GM03348 (cell line): Measurements from ENCODE around the gene INSL3.
"Not testable (repeated sequence)": the region's sequence is repeated elsewhere in the genome, so short reads cannot be mapped to it uniquely, and the experiment has no call there.

Experiments
- DNase-seq: peaks from one replicate; pipeline ENCODE4 v3.0.0; 2012; ENCODE audit warnings: low spot score

INSL3 gene

DNA sequence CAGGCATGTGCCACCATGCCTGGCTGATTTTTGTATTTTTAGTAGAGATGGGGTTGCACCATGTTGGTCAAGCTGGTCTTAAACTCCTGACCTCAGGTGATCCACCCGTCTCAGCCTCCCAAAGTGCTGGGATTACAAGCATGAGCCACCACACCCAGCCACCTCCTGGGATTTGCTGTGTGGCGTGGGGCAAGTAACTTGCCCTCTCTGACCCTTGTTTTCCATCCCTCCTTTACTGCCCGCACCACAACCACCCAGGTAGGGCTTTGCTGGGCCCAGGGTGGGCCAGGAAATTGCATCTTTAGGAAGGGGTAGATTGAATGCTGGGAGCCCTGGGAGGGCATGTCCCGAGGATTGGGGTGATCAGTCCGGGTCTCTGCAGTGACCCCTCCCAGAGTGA, 37.6 kb downstream of the INSL3 start:
- DNase-seq: not testable (repeated sequence)

DNA sequence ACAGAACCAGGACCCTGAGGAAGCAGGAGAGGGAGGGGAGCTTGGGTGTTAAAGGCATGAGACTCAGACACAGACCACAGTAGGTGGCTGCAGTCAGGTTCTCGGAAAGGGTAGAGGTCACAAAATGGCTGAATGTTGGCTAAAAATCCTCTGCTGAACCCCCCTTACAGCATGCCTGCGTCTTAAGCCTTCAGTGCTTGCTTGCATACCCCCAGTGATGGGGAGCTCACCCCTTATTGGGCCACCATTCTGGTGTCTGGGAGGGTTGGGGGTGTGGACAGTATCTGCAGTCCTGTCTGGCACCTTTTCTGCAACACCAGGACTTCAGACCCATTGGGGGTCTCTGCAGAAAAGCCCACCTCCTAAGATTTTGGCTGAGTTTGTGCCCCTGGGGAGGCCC, 40.5 kb downstream of the INSL3 start:
- DNase-seq: no peak

DNA sequence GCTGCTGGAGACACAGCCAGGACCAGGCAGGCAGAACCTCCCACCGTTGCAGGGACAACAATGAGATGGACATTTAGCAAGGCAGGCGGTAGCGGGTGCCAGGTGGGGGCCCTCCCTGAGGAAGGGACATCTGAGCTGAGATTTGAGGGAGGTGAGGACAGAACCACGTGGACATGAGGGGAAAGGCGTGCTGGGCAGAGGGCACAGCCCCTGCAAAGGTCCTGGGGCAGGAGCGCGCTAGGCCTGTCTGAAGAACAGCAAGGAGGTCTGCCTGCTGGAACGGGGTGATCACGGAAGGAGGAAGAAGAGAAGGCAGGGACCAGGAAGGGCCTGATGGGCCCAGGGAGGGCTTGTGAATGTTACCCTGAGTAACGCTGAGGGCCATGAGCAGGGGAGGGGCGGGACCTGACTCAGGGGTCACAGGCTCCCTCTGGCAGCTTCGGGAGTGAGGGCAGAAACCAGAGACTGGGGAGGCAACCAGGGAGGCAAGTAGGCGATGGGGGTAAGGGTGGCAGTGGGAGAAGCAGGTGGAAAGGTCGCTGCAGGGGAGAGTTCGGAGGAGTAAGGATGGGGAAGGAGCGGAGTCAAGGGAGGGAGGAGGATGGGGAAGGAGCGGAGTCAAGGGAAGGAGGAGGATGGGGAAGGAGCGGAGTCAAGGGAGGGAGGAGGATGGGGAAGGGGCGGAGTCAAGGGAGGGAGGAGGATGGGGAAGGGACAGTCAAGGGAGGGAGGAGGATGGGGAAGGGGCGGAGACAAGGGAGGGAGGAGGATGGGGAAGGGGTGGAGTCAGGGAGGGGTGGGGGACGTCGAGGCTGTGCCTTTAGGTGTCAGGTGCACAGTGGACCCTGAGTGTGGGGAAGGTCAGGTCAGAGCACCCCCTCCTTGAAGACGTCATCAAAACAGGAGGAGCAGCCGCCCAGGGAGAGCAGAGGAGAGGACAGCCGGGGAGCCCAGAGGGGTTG, 42.1 kb downstream of the INSL3 start:
- DNase-seq: peak; percentile 23

DNA sequence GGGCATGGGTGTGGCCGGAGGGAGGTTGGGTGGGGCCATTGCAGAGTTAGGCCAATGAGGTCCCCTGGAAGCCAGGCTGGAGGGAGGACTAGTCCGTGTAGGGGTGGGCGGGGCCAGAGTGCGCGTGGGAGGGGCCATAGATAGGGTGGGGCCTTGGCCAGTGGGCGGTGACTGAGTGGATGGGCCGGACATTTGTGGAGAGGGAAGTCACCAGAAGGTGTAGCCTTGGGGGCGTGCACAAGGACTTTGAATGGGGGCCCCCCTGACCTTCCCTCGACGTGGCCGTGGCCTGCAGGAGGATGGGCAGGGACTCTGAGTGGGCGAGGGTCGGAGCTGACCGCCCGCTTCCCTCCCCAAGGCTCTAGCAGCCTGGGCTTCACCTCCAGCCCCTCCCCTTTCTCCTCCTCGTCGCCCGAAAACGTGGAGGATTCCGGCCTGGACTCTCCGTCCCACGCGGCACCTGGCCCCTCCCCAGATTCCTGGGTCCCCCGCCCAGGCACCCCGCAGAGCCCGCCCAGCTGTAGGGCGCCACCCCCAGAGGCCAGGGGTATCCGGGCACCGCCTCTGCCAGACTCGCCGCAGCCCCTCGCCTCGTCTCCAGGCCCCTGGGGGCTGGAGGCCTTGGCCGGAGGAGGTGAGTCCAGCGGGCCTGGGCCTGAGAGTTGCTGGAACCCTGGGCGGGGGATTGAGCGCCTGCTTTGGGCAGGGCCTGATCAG, 42.9 kb downstream of the INSL3 start:
- peak; percentile 64 for DNase-seq

DNA sequence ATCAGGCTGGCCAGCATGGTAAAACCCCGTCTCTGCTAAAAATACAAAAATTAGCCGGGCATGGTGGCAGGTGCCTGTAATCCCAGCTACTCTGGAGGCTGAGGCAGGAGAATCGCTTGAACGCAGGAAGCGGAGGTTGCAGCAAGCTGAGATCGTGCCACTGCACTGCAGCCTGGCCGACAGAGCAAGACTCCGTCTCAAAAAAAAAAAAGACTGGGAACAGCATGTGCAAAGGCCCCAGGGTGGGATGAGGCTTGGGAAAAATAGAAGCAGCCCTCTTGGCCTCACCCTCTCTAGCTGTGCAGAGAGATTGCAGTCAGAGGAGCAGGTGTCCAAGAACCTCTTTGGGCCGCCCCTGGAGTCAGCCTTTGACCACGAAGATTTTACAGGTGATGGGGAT, 43.5 kb downstream of the INSL3 start:
- not testable (repeated sequence) for DNase-seq

DNA sequence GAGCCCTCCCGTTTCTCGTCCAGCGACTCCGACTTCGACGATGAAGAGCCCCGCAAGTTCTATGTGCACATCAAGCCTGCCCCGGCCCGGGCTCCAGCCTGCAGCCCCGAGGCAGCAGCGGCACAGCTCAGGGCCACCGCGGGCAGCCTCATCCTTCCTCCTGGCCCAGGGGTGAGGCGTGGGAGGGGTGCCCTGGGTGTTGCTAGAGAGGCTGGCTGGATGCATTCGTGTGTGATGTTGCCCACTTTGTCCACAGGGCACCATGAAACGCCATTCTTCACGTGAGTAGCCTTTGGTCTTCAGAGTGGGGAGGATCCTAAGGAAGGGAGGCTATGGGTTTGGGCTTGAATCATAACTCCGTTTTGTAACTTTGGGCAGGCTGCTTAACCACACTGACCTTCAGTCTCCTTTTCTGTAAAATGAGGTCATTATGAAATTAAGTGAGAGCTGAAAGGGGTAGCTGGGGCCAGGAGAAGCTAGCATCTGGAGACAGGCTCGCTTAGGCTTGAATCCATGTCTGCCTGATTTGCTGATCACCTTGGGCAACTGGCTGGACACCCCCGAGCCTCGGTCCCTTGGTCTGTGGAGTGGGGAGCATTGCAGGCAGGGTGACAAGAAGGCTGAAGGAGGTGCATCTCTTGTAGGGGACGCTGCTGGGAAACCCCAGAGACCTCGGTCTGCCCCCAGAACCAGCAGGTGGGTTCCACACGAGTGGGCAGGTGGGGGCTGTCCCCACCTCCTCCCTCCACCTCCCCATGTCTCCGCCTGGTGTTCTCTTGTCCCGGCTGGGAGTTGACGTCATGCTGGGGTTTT, 45.1 kb downstream of the INSL3 start:
- DNase-seq: peak; percentile 22

GRCh38 chr19:17775245-17775927, 45.9 kb downstream of the INSL3 start:
- peak; percentile 79 for DNase-seq

DNA sequence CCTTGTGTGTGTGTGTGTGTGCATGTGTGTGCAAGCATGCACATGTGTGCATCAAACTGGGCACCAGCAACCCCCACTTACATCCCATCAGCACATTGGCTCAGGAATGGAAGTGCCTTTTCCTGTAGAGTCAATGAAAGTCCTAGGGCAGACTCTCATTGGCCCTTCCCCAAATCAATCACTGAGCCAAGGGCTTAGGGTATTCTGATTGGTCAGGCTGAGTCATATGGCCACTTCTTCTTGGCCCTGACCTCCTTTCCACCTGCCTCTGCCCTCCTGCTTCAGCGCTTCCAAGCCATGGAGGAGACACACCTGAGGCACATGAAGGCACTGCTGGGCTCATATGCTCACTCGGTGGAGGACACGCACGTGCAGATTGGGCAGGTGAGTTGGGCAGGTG, 49.1 kb downstream of the INSL3 start:
- no peak for DNase-seq

GRCh38 chr19:17770613-17771012, 50.7 kb downstream of the INSL3 start:
- no peak for DNase-seq

GRCh38 chr19:17767559-17767958, 53.8 kb downstream of the INSL3 start:
- no peak for DNase-seq

DNA sequence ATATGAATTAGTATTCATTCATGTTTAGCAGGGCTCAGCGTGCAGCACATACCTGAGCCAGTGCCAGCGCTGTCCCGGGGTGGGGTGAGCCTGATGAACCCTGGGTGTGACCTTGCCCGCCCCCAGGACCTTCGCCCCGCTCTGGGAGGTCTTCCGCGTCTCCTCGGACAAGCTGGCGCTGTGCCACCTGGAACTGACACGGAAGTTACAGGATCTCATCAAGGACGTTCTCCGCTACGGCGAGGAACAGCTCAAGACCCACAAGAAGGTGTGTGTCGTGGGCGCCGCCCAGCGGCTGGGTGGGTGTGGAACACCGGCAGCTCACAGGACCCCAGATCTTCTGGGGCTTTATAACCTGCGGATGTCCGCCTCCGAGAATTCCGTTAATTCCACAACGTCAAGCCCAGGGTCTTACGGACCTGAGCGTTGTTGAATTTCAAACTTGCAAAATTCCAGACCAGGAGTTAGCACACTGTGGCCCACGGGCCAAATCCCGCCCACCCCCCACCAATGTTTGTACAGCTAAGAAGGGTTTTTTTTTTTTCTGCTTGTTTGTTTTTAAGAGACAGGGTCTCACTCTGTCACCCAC, 54.7 kb downstream of the INSL3 start:
- peak; percentile 87 for DNase-seq
